HK-2 (cell line): ENCODE results near the gene LAMB1.
"Not testable (repeated sequence)": the region's sequence is repeated elsewhere in the genome, so short reads cannot be mapped to it uniquely, and the experiment has no call there.

Experiments
- DNase-seq: peaks from one replicate; pipeline ENCODE4 v3.0.0-alpha.2; 2018; ENCODE audit not compliant: unreplicated experiment

Gene LAMB1

DNA sequence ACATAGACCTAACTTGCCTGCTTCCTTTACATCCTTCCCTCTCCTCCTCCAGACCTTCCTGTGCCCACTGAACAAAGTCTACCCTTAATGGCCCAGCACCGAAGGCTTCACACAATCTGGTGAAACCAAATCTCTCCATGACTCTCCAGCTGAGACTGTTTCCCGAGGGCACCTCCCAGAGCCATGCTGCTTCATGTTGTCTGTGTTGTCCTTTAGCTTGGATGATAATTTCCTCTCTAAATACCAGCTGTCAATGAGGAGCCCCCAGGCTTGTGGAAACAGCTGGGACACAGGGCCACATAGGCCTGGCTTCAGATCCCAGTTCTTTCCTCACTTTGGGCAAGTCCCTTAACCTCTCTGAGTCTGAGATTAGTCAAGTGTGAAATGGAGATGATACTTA lies 57.6 kb downstream of the LAMB1 start:
- no peak for DNase-seq

DNA sequence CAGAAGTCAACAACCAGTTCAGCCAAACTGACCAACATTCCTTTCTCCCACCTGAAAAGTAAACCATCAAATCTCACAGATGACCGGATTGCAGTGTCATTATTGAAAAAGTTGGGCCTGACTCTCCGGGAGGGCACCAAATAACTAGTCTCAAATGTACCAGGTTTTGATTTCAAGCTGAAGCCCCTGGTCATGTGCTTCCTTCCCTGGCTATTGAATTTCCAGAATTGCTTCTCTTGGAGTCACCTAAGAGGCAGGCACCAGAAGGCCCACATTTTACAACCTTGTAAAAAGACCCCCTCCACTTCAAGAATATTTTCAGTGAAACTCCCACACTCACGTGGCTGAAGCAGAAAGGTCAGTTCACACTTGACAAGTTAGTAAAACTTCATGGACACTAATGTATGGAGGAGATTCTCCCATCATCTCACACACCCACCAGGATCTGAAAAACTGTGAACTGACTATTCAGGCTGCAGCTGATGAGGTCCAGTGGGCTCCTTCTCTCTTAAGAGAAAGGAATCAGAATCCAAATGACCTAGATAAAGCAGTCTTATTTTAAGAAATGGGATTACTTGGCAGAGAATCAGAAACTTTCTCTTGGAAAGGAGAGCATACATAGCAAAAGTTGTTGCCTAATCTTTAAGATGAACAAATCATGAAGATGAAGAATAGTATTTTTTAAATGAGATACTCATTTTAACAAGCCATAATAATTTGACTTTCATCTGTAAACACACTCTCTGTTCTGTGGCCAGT lies 58.4 kb downstream of the LAMB1 start:
- DNase-seq, result no peak

DNA sequence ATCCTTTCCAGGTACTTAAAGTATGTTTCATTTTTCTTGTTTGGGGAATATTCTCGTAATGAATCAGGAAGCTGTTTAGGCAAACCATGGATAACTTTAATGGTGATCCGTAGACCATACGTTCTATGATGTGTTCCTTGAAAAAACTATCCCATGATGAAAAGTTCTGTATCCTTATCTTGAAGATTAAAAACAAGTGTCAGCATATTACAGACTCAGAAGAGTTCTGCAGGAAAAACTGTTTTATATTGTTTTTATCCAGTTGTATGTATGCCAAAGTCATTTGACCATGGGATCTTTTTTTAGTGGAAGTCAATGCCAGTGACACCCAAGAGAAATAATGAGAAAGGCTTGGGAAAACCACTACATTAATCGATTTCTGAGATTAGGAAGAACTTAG lies 59.9 kb downstream of the LAMB1 start:
- DNase-seq, result no peak

DNA sequence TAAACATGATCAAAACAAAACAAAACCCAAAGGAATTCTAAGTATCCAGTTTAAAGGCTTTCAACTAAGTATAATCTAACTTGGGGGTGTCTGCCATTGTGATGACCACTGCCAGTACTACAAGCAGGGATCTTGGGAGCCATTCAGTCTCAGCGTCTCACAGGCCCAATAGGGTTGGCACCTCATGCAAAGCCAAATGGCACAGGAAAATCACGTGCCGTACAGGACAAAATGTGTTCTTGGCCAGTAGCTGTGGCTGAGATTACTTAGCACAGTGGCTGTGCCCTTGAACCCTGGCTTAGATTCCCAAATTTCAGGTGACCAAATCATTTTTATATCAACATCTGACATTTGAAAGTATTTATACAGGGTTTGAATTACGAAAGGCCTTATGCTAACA lies 62.0 kb downstream of the LAMB1 start:
- DNase-seq, result no peak

DNA sequence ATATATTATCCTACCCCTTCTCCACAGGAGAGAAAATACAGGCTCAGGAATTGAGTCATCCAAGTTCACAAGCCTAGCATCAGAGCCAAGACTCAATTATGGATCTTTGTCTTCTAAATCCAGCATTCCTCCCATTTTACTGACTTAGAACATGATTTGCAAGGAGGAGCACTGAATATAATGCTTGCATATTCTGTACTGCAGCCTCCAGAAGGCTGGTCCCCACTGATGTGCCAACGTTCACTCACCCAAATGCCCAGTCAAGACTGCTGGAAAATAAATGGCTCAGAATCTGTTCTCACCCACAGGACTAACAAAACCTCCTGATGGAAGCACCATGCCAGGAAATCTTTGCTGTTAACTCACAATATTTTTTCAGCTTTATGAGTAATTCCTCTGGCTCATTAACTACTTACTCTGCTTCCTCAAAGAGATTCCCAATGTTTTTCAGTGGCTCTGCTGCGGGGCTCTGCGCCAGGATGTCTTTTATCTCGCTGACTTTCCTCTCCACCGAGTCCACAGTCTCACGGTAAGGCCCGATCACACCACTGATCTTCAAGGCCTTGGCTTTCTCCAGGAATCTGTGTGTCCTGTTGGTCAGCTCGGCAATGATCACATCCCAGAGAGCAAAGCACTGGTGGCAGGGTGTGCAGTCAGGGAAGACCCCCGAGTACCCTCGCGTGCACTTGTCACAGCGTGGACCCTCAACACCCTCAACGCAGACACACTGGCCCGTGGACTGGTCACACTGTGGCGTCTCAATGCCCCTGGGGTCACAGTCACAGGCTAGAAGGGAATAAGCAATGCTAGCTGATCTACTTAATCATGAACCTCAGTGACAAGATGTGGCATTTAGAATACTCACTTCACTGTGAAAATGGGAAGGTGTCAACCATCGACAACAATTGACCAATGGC lies 63.1 kb downstream of the LAMB1 start:
- DNase-seq, result peak; percentile 32

DNA sequence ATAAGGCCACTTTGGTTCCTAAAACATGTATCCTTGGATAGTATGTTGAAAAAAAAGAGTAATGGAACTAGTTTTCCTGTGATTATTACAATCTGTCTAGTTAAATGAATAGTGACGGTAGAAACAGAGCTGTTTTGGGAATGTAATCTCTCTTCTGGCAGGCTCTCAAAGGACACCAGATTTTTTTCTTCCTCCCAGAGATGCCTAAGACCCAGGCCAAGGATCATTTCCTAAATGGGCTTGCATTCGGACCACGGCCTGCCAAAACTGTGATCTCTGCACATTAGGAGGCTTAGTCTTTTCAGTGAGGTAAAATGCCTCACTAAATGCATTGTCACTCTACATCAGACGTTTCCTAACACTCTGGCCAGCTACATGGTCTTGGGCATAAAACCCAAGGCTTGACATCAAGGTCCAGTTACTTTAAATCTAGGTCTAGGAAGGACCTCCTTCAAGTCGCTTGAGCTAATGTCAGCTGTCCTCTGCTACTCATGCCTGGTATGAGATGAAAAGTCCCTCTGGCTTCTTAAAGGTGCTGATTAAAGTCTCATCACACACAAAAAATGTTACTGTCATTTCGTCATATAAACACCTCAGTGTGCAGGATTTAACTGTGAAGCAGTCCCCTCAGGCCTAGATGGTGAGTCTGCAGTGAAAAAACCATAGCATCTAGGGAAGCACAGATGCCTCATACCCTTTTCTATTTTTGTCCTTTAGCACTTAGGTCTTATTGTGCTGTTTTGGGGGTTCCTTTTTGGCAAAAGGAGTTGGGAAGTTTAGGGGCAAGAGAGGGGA lies 64.3 kb downstream of the LAMB1 start:
- no peak for DNase-seq

DNA sequence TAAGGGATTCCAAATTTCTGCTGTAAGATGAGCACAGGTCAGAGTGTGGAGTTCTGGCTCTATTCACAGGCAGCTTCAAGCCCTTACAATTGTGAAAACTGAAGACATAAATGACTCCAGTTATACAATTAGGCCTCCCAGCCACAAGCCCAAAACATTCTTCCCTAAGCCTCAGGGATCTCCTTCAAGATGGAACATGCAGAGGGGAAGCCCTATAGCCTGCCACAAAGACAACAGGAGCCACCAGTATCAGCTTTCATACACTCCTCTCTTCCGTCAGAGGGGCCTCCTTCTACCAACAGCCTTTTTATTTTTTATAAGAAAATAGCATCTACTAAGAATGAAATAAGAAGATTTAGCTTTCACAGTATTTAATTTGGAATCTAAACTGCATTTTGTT lies 65.4 kb downstream of the LAMB1 start:
- DNase-seq, result no peak

DNA sequence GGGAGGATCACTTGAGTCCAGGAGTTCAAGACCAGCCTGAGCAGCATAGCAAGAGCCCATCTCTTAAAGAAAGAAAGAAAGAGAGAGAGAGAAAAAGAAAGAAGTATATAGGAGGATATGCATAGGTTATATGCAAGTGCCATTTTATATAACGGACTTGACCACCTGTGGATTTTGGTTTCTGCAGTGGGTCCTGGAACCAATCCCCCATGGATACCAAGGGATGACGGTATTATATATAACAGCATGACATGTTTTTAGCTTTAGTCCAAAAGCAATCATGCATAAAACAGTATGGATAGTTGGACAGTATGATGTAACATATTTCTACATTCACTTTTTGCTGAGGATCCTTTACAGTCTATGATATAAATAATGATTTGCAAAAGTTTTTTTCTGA lies 66.6 kb downstream of the LAMB1 start:
- DNase-seq, result no peak

DNA sequence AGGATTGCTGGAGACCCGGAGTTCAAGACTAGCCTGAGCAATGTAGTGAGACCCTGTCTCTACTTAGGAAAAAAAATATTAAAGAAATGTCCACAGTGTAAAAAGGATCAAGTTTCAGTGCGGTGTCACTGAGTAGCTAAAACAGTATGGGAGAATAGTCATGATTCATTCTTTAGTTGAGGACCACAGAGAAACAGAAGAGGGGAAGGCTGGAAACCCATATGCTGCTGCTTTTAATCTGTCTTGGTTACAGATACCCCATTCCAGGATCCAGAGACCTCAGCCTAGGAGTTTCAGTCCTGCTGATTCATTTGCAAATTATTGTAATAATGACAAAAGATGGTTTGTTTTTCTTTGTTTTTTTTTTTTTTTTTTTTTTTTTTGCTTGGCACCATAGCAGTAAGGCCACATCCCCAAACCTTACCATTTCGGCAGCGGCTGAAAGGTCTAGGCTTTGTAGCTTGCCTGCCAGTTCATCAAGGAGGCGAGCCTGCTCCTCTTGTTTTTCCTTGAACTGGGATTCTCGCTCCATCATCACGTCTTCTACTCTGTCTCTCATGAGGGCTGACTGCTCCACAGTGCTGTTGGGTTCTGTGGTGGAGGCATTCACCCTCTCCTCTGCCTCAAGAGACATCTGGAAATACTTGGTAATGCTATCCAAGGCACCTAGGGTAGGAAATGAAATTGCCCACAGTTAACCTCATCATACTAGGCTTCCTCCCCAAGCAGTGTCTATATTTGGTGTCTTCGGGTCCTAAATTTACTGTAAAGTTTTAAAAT lies 67.8 kb downstream of the LAMB1 start:
- no peak for DNase-seq

DNA sequence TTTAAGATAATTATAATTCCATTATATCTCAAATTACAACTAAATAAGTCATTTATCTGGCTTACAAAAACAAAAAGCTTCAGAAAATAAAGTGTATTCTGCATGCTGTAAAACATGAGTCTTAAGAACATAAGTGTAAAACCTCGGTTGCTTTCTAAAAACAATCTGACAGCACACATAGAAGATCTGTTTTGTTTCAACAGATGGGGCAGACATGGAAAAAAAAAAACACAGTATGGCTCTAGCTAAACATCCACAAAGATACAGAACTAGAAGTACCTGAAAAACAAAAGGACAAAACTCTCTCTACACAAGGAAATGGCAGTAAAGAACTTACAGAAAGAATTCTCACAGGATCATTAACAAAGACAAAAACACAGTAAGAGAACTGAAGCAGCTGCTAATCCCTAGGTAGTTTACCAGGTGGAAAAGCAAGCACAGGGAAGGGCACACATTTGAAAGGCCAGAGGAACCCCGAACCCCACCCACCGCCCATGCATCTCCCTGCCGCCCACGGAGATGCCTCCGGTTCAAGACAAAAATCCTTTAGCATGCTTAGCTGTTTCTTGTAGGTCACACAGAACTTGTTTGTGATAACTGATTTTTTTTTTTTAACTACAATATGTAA lies 69.5 kb downstream of the LAMB1 start:
- no peak for DNase-seq

DNA sequence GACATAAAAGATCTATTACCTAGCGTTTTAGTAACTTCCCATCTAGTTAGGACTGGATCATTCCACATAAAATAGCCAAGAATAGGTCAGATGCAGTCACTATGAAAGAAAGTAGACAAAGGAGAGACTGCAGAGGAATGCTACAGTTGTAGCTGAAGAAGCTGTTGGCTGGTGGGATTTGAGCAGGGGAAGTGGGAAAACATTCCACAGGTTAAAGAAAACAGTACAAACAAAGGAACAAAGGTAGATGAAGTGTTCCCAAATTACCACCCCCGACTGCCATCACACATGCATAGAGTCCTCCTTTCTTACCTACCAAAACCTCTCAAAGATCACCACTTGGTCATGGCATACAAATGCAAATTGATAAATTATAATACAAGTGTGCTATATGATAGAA lies 70.2 kb downstream of the LAMB1 start:
- no peak for DNase-seq

DNA sequence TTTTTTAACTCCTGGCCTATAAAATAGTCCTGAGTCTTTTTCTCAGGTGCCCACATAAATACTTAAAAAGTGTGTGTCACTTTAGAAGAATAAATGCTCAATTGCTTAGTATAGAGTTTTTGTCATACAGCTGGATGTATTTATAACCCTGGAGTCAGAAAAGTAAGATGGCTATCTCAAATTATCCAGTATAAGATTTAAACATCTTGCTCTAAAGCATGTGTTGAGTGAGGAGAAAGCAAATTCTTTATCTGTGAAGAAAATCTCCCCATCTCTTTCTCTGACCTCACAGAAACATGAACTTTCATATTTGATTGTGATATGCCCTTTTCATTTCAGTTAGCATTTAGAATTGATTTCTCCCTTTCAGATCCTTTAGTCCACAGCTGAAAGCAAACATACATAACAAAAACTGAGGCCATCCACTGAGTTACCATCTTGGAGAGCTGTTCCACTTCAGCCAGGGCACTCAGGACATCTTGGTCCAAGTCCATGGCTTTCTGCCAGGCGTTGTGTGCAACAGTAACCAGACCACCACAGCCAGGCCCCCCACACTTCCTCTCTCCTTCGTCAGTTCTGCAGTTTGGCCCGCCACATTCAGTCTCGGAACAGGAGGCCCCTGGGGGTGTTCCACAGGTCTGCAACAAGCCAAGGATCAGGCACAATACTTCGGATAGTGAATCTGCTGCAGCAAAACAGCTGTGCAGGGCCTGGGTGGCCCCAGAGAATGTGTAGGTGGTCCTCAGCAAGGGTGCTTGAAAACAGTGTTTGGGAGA lies 71.0 kb downstream of the LAMB1 start:
- no peak for DNase-seq

DNA sequence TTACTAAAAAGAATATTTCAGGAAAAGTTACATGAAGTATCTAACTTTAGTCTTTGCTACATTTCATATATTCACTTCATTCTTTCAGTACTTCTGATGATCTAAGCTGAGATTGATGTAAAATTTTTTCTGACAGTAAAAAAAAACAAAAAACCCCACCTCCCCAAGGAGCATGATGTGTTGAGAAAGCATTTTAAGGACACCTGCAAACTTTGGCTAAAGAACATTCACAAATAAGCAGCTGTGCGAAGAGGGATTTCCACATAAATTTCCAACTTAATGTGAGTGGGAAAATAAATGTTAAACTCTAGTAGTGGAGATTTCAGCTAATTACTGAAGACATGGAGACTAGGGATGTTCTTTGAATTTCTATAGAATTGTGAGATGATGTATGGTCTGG lies 76.5 kb downstream of the LAMB1 start:
- no peak for DNase-seq

DNA sequence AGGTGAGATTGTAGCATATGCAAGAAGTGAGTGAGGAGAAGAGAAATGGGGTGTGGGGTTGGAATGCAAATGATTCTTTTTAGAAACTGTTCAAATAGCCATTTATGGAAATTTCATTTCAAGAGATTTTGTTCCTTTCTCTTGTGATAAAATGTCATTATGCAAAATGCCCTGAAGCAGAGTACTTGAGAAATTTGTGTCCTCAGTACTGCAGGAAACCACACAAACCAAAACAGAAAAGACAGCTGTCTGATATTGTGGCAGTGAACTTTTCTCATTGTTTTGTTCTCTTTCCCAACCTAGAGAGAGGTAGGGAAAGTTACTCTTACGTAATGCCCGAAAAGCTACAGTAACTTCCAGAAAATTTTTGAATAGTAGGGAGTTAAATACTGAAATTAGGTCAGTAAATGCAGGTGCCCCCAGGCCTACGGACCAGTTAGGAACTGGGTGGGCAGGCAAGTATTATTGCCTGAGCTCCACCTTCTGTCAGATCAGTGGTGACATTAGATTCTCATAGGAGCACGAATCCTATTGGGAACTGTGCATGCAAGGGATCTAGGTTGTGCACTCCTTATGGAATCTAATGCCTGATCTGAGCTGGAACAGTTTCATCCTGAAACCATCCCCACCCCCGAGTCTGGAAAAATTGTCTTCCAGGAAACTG lies 78.0 kb downstream of the LAMB1 start:
- no peak for DNase-seq

DNA sequence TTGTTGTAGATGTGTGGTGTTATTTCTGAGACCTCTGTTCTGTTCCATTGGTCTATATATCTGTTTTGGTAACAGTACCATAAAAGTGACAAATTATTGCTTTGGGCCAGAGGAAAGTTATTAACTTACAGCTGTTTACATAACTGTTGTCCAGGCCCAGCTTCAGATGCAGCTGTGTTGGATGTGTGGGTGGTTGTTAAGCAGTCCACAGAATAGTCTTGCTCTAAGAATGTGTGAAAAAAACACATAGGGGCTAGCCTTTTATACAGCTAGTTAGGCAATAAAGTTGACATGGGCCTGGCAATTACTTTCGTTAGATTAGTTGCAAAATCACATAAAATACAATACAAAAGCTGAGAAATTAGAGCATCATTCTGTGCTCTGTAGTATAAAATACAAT lies 80.1 kb downstream of the LAMB1 start:
- DNase-seq, result no peak

DNA sequence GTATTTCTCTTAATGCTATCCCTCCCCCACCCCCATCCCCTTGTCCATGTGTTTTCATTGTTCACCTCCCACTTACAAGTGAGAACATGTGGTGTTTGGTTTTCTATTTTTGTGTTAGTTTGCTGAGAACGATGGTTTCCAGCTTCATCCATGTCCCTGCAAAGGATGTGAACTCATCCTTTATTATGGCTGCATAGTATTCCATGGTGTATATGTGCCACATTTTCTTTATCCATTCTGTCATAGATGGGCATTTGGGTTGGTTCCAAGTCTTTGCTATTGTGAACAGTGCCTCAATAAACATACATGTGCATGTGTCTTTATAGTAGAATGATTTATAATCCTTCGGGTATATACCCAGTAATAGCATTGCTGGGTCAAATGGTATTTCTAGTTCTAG lies 81.1 kb downstream of the LAMB1 start:
- not testable (repeated sequence) for DNase-seq

DNA sequence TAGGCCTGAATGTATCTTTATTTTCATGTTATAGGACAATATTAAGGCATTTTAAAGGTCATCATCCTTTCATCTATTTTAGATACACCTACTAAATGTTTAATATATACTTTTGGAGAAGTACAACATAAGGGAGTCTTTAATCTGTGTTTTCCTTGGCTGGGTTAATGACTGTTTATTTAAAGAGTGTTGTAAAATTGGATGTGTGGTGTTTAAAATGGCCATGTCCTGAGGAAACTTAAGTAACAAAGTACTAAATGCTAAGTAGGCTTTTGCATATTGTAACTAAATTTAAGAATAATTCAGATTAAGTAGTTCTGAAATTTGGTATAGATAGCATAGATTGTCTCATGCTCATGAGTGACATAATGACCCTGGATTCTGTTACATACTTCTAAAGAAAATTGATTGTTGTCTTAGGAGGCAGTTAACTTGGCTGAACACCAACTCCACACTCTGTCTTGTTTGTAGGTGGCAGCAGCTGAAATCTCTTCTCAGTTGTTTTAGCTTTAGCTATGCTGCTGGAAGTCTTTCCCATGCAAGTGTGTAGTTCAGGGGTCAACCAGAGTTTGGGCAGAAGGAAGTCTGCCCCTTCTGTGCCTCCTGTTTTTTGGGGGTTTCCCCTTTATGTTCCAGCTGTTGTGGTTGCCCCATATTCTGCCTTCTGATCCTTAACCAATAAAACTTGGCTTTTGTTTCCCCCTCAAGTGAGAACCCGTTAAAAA lies 82.8 kb downstream of the LAMB1 start:
- no peak for DNase-seq

DNA sequence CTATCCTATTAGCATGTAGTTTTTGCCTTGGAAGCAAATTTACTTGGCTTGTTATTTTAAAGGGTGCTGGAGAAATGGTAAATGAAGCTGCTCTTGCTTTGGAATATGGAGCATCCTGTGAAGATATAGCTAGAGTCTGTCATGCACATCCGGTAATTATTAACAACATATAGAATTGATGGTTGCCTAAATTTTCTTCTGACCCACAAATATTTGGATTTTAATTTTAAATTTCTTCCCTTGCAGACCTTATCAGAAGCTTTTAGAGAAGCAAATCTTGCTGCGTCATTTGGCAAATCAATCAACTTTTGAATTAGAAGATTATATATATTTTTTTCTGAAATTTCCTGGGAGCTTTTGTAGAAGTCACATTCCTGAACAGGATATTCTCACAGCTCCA lies 84.0 kb downstream of the LAMB1 start:
- no peak for DNase-seq
